ENCODE results near the gene B3GAT1. TPM values are rescaled to one million over a fixed set of nuclear protein-coding genes. Genes with fewer than 3 reads are reported as not detected.

The B3GAT1 gene
- total RNA-seq, 2 donors from 2014 or later = 0.16 TPM; not detected in 1

- DNase-seq (ENCODE audit: low spot score) = no peak
- Histone ChIP-seq H3K4me1 (peaks cover 0 to under 1% of the 10 kb centered on the region in 2 donors), H3K9me3 (peaks cover 0 to 10% of the 10 kb centered on the region in 2 donors), H3K36me3 (no peaks in the 10 kb centered on the region), H3K27me3 (no peaks in the 10 kb centered on the region), H3K4me3 (no peak overlapping the region), H3K27ac (no peak overlapping the region)
- no peak for TF ChIP-seq CTCF (IDR thresholded peaks at IDR 0.05)
These were observed 56.9 kb downstream of the B3GAT1 start for GRCh38 chr11:134355136-134355535.

GRCh38 chr11:134352111-134352510 is 59.9 kb downstream of the B3GAT1 start:
- peaks cover 0 to 10% of the 10 kb centered on the region in 2 donors for H3K9me3 ChIP-seq
- H3K27me3 ChIP-seq = no peaks in the 10 kb centered on the region
- no peak overlapping the region for H3K27ac ChIP-seq
- H3K4me3 ChIP-seq = no peak overlapping the region
- H3K36me3 ChIP-seq = no peaks in the 10 kb centered on the region
- TF ChIP-seq CTCF (IDR thresholded peaks at IDR 0.05) = no peak
- DNase-seq (ENCODE audit: low spot score) = no peak
- no peaks in the 10 kb centered on the region for H3K4me1 ChIP-seq

GRCh38 chr11:134350381-134350780 is 61.7 kb downstream of the B3GAT1 start:
- H3K27me3 ChIP-seq = no peaks in the 10 kb centered on the region
- no peaks in the 10 kb centered on the region for H3K4me1 ChIP-seq
- peaks cover 0 to 10% of the 10 kb centered on the region in 2 donors for H3K9me3 ChIP-seq
- DNase-seq (ENCODE audit: low spot score) = no peak
- H3K4me3 ChIP-seq = no peak overlapping the region
- H3K36me3 ChIP-seq = no peaks in the 10 kb centered on the region
- H3K27ac ChIP-seq = no peak overlapping the region
- TF ChIP-seq CTCF (IDR thresholded peaks at IDR 0.05) = no peak

- TF ChIP-seq CTCF (IDR thresholded peaks at IDR 0.05) = no peak
- Histone ChIP-seq H3K27me3 (no peaks in the 10 kb centered on the region), H3K9me3 (peaks cover 0 to 10% of the 10 kb centered on the region in 2 donors), H3K27ac (no peak overlapping the region), H3K4me3 (no peak overlapping the region), H3K4me1 (no peaks in the 10 kb centered on the region), H3K36me3 (no peaks in the 10 kb centered on the region)
- no peak for DNase-seq (ENCODE audit: low spot score)
These were observed 62.2 kb downstream of the B3GAT1 start for GRCh38 chr11:134349802-134350355.

- H3K36me3 ChIP-seq = no peaks in the 10 kb centered on the region
- H3K9me3 ChIP-seq = peaks cover 0 to 10% of the 10 kb centered on the region in 2 donors
- H3K4me3 ChIP-seq = no peak overlapping the region
- TF ChIP-seq CTCF (IDR thresholded peaks at IDR 0.05) = no peak
- no peak for DNase-seq (ENCODE audit: low spot score)
- no peaks in the 10 kb centered on the region for H3K4me1 ChIP-seq
- H3K27me3 ChIP-seq = no peaks in the 10 kb centered on the region
- no peak overlapping the region for H3K27ac ChIP-seq
These were observed 62.8 kb downstream of the B3GAT1 start for GRCh38 chr11:134349109-134349801.

All from right atrium auricular region (tissue), 2 donors.